Mononuclear cell (primary cell): ENCODE data around the gene ZNF655. TPM values are rescaled to one million over a fixed set of nuclear protein-coding genes. Genes with fewer than 3 reads are reported as not detected.
A peak's percentile ranks its signal among the peaks of the same experiment; 100 is the strongest.
"Not testable (repeated sequence)": the region's sequence is repeated elsewhere in the genome, so short reads cannot be mapped to it uniquely, and the experiment has no call there.

Experiments used
- H3K27me3 ChIP-seq: 2 replicates; pipeline ENCODE4 v1.6.0; 2011; ENCODE audit warnings: low read length, control low read depth; ENCODE audit not compliant: insufficient read depth
- H3K4me1 ChIP-seq: 2 replicates; pipeline ENCODE4 v1.5.1; 2011; ENCODE audit warnings: mild to moderate bottlenecking, low read length, control low read depth; ENCODE audit not compliant: insufficient read depth
- H3K4me3 ChIP-seq: 2 replicates; pipeline ENCODE4 v1.5.1; 2011; ENCODE audit warnings: mild to moderate bottlenecking, low read length, moderate library complexity
- H3K9me3 ChIP-seq: 2 replicates; pipeline ENCODE4 v1.5.1; 2011; ENCODE audit warnings: low read depth, mild to moderate bottlenecking, control low read depth, low read length
- total RNA-seq: library from RNA; depleted of rRNA; stranded (reverse); fragments of >200 nt; gene quantifications from one replicate; pipeline ENCODE4 v1.2.3, GENCODE V29; 2012

Gene ZNF655
- total RNA-seq, 1 donor: 122 TPM

DNA sequence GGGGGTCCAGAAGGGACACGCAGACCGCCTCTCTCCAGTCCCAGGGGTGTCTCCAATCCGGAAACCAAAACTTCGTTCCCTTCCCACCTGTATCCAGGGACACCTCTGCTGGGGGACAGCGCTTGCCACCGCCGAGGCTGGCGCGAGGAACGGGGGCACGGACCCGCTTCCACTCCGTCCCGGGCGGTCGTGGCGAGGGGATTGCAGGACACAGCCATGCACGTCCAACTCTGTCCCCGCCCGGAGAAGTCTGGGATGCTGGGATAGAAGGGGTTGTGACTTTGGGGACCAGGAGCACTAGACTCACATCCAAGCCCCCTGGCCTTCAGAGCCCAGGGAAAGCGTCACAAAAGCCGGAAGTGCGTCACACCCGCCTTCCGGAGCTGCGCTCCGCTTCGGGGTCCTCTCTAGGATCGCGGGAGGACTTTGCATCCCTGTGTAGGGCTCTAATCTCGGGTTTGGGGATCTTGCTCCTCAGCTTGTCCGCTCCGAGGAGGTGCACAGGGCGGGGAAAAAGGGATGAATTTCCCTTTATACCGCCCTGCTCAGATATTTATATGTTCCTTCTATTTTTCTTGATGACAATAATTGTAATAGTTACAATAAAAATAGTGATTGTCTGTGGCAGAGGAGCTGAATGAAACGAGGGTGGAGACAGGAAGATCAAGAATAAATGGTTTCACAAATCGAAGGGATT, 6.5 kb upstream of the ZNF655 start, which contains the start of gene FAM200A:
TSS of gene FAM200A (minus strand) at position 348 of the 697 bp plus-strand sequence. CDS start 3,707 bp downstream, outside the sequence.
- no peaks in the 10 kb centered on the region for H3K27me3 ChIP-seq
- H3K4me3 ChIP-seq: peak within 1 kb of the TSS; percentile 85
- H3K9me3 ChIP-seq: no peaks in the 10 kb centered on the region
- peaks cover 32% of the 10 kb centered on the region for H3K4me1 ChIP-seq

DNA sequence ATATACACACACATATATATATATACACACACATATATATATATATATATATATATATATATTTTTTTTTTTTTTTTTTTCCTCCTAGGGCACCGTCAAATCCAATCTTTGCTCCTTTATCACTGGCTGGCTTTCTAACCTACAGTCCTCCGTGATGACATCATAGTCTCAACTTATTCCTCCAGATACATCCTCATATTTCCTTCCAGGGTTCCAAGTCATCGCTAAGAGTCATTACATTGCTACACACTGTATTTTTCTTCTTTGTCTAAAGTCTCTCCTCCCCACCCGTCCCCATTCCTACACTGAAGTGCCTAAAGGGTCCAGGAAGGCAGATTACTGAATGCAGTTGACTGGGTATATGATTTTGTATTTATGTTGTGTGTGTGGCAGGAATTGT, 5.4 kb upstream of the ZNF655 start:
- Histone ChIP-seq H3K4me1 (peaks cover 42% of the 10 kb centered on the region), H3K4me3 (no peak overlapping the region), H3K27me3 (no peaks in the 10 kb centered on the region), H3K9me3 (no peaks in the 10 kb centered on the region)

DNA sequence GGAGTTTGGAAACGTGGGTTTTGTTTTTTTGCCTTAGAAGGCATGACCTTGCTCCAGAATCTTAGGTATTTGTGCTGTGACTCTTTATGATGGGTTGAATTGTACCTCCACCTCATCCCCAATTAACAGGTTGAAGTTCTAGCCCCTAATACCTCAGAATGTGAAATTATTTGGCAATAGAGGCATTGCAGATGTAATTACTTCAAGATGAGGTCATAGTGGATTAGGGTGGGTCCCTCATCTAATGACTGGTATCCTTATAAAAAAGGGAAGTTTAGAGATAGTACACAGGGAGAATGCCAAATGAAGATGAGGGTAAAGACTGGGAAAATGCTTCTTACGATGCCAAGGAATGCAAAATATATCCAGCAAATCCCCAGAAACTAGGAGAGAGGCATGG, 3.5 kb upstream of the ZNF655 start:
- Histone ChIP-seq H3K4me3 (no peak overlapping the region), H3K27me3 (no peaks in the 10 kb centered on the region), H3K9me3 (no peaks in the 10 kb centered on the region), H3K4me1 (peaks cover 51% of the 10 kb centered on the region)

DNA sequence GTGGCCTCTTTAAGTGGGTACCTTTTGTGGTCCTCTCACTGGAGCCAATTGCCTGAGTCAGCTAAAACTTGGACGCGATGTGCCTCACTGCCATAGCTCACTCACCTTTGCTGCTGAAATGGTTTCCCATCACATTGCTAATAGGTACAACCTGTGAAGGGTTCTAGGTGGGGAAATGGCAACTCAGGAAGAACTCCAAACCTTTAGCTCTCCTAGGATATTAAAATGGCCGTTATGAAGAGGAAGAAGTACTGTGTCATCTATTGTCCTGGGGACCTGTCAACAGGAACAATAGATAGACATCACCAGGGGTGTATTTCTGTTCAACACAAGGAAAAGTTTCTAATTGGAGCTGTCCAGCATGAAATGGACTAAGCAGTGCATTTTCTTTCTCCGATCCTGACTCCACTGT, 1.2 kb upstream of the ZNF655 start:
- peak overlapping the region; percentile 94 for H3K4me3 ChIP-seq
- H3K4me1 ChIP-seq: peaks cover 56% of the 10 kb centered on the region
- no peaks in the 10 kb centered on the region for H3K9me3 ChIP-seq
- H3K27me3 ChIP-seq: no peaks in the 10 kb centered on the region

DNA sequence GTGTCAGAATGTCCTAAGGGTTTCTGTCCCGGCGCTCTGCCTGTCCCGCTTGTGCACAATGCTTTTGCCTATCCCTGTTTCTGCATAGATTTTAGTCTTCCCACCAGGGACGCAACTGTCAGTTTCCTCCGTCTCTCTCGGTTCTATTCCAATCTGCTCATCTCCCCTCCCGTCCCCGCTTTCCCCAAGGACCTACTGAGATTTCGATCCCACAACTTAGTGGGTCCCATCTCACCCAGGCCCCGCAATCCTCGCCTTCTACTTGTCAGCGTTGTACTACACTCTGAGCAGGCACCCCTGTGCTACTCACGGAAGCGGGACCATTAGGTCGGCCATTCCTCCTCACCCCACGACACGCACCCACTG, 519 bp upstream of the ZNF655 start:
- Histone ChIP-seq H3K4me1 (peaks cover 58% of the 10 kb centered on the region), H3K4me3 (peak overlapping the region; percentile 94), H3K9me3 (no peaks in the 10 kb centered on the region), H3K27me3 (no peaks in the 10 kb centered on the region)

DNA sequence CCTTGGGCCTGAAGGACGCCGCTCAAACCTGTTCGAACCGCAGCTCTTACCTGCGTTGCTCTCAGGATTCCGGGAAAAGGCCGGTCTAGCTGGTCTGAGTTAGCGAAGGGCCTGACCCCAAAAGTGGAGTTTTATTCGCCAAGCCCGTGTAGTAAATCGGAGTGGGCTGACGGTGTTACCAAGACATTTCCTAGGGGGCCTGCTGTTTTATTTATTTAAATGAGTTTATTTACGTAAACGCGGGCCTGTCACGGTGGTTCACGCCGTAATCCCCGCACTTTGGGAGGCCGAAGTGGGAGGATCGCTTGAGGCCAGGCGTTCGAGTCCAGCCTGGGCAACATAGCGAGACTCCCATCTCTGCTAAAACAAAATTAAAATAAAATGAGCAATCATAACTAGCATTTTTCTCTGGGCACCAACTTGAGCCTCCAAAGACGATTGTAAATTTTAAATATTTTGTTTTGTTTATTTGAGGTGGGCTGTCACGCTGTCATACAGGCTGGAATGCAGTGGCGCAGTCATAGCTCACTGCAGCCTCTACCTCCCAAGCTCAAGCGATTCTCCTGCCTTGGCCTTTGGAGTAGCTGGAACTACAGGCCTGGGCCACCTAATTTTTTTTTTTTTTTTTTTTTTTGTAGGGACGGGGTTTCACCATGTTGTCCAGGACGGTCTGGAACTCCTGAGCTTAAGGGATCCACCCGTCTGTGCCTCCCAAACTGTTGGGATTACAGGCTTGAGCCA, 903 bp downstream of the ZNF655 start:
- peak overlapping the region; percentile 94 for H3K4me3 ChIP-seq
- H3K27me3 ChIP-seq: no peaks in the 10 kb centered on the region
- peaks cover 59% of the 10 kb centered on the region for H3K4me1 ChIP-seq
- H3K9me3 ChIP-seq: no peaks in the 10 kb centered on the region

DNA sequence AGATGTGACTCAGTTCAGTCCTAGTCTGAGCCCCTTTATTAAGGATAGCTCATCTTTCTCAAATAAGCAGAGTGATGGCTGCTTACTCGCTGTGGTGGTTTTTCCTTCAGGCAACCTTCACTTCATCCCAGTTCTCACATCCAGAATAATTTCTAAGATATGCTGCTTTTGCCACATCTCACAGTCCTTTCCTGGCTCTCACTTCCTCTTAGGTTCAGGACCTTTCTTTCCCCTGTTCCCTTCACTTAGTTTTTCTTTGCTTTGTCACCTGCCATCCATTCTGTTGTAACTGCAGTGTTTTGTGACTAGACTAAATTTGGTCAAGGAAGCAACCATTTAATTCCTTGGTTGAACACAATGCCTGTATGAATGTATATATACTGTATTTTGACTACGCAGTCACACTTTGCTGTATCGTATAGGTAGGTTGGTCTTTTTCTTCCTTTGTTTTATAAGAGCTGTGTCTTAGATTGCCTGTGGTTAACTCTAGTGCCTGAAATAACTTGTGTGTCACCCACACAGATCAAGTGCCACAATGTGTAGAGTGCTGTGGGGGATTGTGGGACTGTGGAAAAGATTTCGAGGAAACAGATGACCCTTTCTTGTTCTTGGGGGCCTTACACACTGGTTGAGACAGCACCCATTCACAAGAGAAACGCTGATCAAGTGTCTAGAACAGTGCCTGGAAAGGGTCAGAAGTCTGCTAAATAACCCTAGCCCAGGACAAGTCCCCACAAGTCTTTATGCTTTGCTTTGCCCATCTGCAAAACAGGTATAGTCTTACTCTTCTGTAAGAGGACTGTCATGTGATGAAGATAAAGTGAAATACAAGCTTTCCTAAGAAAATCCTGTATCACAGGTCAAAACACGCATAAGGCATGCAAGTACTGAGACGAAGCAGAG, 2.6 kb downstream of the ZNF655 start:
- Histone ChIP-seq H3K27me3 (no peaks in the 10 kb centered on the region), H3K4me3 (no peak overlapping the region), H3K4me1 (peaks cover 49% of the 10 kb centered on the region), H3K9me3 (no peaks in the 10 kb centered on the region)

DNA sequence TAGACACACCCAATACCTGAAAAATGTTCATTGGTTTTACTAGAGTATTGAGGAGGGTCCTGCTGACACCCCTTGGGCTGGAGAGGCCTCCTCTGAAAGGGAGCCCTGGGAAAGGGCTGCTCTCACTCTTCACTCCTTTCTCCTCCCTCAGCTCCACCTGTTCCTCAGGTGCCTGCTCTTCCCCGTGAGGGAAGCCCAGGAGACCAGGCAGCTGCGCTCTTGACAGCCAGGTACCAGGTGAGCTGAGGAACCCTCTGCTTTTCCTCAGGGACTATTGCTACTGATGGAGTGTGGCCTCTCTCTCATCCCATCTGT, 3.3 kb downstream of the ZNF655 start:
- Histone ChIP-seq H3K4me3 (no peak overlapping the region), H3K27me3 (no peaks in the 10 kb centered on the region), H3K9me3 (no peaks in the 10 kb centered on the region), H3K4me1 (peaks cover 46% of the 10 kb centered on the region)

DNA sequence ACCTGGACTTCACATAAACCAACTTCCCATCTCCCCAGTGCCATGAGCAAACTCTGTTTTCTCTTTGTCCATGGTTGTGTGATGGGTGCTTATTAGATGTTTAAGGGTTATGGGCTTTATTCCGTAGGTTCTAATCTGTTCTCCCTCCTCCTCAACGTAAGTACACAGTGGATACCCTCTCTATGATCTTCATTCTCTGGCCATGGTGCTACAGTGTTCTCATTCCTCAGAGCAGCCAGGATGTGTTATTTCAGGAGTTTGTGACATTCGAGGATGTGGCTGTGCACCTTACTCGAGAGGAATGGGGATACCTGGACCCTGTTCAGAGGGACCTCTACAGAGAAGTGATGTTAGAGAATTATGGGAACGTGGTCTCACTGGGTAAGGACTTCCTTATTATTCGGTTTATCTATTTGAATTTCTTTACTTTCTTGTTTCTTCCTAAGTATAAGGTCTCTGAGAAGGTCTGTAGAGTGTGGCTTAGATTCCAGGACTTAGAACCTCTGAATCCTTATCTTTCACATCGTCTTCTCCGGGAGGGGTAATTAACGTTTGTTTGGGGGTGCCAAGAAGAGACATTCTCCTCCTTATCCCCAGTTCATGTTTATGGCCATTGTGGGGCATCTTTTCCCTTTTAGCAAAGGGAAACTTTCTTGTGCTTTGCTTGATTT, 3.8 kb downstream of the ZNF655 start:
- H3K4me3 ChIP-seq: no peak overlapping the region
- H3K9me3 ChIP-seq: no peaks in the 10 kb centered on the region
- peaks cover 40% of the 10 kb centered on the region for H3K4me1 ChIP-seq

DNA sequence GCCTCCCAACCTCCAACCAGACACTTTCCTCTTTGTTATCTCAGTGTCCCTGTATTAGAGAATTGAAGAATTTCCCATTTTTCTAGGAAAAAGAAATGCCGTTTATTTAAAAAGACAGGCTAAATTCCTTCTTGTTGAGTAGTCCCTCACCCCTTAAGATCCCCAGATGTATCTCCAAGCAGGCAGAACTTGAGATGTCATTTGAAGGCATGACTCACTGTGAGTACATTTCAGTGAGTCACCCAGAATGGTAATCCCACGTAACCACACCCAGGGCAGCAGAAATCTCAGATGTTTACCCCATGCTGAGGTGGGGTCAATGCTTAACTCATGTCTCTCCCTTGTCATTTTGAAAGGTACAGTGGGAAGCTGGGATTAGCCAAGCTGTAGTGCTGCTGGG, 4.4 kb downstream of the ZNF655 start:
- Histone ChIP-seq H3K4me1 (peaks cover 34% of the 10 kb centered on the region), H3K9me3 (no peaks in the 10 kb centered on the region), H3K27me3 (no peaks in the 10 kb centered on the region), H3K4me3 (no peak overlapping the region)

More for the DNA sequence above, 3.8 kb downstream of the ZNF655 start:
- no peaks in the 10 kb centered on the region for H3K27me3 ChIP-seq

DNA sequence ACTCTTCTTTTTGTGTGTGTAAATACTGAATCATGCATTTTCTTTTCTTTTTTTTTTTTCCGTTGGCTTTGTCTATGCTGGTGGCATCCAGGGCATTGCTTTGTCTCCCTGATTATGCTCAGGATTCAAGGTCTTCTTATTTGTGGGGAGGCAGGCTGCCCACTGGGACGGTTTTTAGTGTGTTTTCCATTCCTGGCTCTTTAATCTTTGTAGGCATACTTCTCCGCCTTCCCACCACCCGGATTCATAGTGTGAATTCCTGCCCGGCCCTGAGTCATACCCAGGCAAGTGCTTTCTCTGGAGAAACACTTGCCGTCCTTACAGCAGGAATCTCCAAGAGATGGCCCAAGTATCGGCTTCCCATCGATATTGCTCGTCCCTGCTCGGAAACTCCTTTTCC, 5.2 kb downstream of the ZNF655 start:
- Histone ChIP-seq H3K9me3 (no peaks in the 10 kb centered on the region), H3K27me3 (no peaks in the 10 kb centered on the region), H3K4me1 (peaks cover 33% of the 10 kb centered on the region), H3K4me3 (no peak overlapping the region)

DNA sequence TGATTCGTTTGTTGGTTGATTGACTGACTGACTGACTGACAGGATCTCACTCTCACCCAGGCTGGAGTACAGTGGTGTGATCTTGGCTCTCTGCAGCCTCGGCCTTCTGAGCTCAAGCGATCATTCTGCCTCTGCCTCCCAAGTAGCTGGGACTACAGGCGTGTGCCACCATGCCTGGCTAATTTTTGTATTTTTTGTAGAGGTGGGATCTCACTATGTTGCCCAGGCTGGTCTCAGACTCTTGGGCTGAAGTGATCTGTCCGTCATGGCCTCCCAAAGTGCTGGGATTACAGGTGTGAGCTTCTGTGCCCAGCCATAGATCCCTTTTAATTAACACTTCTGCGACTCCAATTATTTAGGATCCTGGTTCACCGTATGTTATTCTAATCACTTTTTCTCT, 10.3 kb downstream of the ZNF655 start:
- H3K4me3 ChIP-seq, H3K9me3 ChIP-seq, H3K4me1 ChIP-seq: not testable (repeated sequence)

DNA sequence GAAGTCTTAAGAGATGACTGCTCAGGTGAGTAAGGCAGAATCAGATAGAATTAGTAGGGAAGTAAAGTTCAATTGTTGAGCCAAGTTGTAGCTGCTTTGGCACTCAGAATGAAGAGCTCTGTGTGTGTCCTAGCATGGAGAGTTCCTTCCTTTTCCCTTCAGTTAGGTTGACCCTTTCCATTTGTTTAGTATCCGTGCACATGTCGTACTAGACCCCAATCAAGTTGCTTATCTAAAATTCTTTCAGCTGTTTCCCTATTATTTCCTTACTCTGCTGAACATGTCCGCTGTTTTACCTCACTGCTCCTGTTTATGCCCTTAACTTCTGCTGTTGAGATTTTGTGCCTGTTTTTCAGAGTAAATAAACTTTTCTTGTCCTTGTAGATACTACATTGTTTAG, 13.3 kb downstream of the ZNF655 start:
- Histone ChIP-seq H3K4me3 (no peak overlapping the region), H3K27me3 (no peaks in the 10 kb centered on the region), H3K9me3 (no peaks in the 10 kb centered on the region), H3K4me1 (no peaks in the 10 kb centered on the region)

More for the DNA sequence above, 10.3 kb downstream of the ZNF655 start:
- H3K27me3 ChIP-seq: not testable (repeated sequence)

DNA sequence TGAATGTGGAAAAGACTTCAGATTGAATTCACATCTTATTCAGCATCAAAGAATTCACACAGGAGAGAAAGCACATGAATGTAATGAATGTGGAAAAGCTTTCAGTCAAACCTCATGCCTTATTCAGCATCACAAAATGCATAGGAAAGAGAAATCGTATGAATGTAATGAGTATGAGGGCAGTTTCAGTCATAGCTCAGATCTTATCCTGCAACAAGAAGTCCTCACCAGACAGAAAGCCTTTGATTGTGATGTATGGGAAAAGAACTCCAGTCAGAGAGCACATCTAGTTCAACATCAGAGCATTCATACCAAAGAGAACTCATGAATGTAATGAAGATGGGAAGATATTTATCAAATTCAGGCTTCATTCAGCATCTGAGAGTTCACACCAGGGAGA, 14.8 kb downstream of the ZNF655 start:
- no peaks in the 10 kb centered on the region for H3K9me3 ChIP-seq
- no peaks in the 10 kb centered on the region for H3K27me3 ChIP-seq
- H3K4me1 ChIP-seq: no peaks in the 10 kb centered on the region

DNA sequence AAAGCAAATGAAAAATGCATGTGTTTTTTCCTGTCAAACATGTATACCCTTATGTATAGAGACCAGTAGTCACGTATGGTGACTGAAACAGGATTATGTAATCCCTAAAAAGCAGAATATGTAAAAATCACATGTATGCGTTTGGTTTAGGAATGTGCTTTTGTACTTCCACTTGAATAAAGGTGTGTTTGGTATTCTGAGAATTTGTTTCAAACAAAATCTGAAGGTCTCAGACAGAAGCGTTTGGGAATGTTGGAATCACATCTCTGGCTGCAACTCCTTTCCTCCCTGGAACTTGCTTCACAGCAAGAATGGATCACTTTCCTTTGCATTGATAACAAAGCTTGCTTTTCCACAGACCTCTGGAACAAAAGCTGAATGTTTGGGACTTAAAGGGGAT, 17.8 kb downstream of the ZNF655 start:
- Histone ChIP-seq H3K4me3 (no peak overlapping the region), H3K4me1 (peaks cover 16% of the 10 kb centered on the region), H3K27me3 (no peaks in the 10 kb centered on the region), H3K9me3 (no peaks in the 10 kb centered on the region)

More for the DNA sequence above, 14.8 kb downstream of the ZNF655 start:
- H3K4me3 ChIP-seq: no peak overlapping the region
